Natural killer cell treated with Interleukin-12 subunit alpha and Interleukin-12 subunit beta and Interleukin-15 and Interleukin-18, amount 100 ng/mL, for 72 hours (primary cell): Measurements from ENCODE around the gene TOR4A. TPM values are rescaled to one million over a fixed set of nuclear protein-coding genes. Genes with fewer than 3 reads are reported as not detected.
A peak's percentile ranks its signal among the peaks of the same experiment; 100 is the strongest.

Experiments
- ATAC-seq, 2 donors: fragments of 150-1000 bp; cut with Tn5 transposase in 1 of 2; sonication (Bioruptor Pico), chemical (Tn5 transposase) in 1 of 2; 2 replicates each; pipeline ENCODE4 v1.10.0; 2021
- DNase-seq: peaks from one replicate; pipeline ENCODE4 v3.0.0; 2022; ENCODE audit warnings: low spot score
- H3K27ac Mint-ChIP-seq, 2 donors: 1 replicate in 1 of 2; 2 replicates in 1 of 2; pipeline ENCODE4 v1.8.0; 2022; ENCODE audit warnings: mixed read lengths in 2 of 2, mild to moderate bottlenecking in 1 of 2, moderate library complexity in 1 of 2
- H3K27me3 Mint-ChIP-seq, 2 donors: 1 replicate in 1 of 2; 2 replicates in 1 of 2; pipeline ENCODE4 v1.8.0; 2022; ENCODE audit warnings: mixed read lengths in 2 of 2
- H3K36me3 Mint-ChIP-seq: one replicate; pipeline ENCODE4 v1.8.0; 2022; ENCODE audit warnings: mixed read lengths
- H3K4me1 Mint-ChIP-seq, 2 donors: 1 replicate in 1 of 2; 2 replicates in 1 of 2; pipeline ENCODE4 v1.8.0; 2022; ENCODE audit warnings: low read depth in 2 of 2, mixed read lengths in 2 of 2, mild to moderate bottlenecking in 1 of 2
- H3K4me3 Mint-ChIP-seq: one replicate; pipeline ENCODE4 v1.8.0; 2022; ENCODE audit warnings: mixed read lengths
- H3K9me3 Mint-ChIP-seq: 2 replicates; pipeline ENCODE4 v1.8.0; 2022; ENCODE audit warnings: mixed read lengths
- total RNA-seq, 2 donors: library from RNA; stranded (reverse); gene quantifications; one replicate each; pipeline ENCODE4 v1.2.3, GENCODE V29; 2022

The TOR4A gene
- total RNA-seq, 2 donors from 2014 or later: 31.1 to 38.4 TPM

DNA sequence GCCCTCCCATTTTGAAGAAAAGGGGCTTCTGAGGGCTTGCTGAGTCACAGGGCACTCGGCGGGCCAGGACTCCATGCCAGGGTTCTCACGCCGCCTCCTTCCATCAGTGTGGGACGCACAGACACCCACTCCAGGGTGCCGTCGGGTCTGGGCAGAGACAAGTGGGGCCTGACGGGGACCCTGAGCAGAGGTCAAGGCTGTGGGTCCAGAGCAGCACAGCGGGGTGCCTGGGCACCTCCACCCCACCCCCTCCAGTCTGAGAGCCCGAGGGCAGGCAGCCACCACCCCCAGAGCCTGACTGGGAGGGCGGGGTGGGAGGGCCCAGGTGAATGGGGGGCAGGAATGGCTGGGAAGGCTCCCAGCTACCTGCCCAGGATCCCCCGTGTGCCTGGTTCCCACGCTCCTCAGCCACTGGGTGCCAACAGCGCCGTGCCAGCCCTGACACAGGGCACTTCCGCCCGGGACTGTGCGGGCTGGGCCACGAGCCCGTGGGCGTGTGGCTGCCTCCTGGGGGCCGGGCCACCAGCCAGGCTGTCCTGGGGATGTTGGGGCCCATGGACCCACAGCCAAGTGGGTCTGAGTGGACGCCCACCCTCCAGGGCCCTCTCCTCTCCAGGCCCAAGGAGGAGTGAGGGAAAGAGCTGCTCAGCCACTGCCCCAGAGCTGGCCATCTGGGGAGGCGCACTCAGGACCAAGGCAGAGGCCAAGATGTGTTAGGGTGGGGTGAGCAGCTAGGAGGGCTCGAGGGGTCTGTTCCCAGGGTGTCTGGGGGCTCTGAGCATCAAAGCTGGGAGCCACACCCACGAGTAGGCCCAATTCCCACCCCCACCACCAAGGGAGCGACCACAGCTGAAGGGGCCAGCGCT, 34.7 kb downstream of the TOR4A start:
- DNase-seq (peak; percentile 46), ATAC-seq (no peak)
- no peak overlapping the region for H3K4me3 Mint-ChIP-seq
- H3K4me1 Mint-ChIP-seq: no peaks in the 10 kb centered on the region
- H3K36me3 Mint-ChIP-seq: no peaks in the 10 kb centered on the region
- H3K9me3 Mint-ChIP-seq: no peaks in the 10 kb centered on the region
- no peaks in the 10 kb centered on the region for H3K27me3 Mint-ChIP-seq
- H3K27ac Mint-ChIP-seq: no peak overlapping the region

- H3K36me3 Mint-ChIP-seq: no peaks in the 10 kb centered on the region
- H3K4me3 Mint-ChIP-seq: no peak overlapping the region
- H3K27ac Mint-ChIP-seq: no peak overlapping the region
- no peaks in the 10 kb centered on the region for H3K4me1 Mint-ChIP-seq
- H3K9me3 Mint-ChIP-seq: no peaks in the 10 kb centered on the region
- no peaks in the 10 kb centered on the region for H3K27me3 Mint-ChIP-seq
- no peak for DNase-seq
- ATAC-seq: no peak
Observed at GRCh38 chr9:137312852-137313325, 35.4 kb downstream of the TOR4A start.

DNA sequence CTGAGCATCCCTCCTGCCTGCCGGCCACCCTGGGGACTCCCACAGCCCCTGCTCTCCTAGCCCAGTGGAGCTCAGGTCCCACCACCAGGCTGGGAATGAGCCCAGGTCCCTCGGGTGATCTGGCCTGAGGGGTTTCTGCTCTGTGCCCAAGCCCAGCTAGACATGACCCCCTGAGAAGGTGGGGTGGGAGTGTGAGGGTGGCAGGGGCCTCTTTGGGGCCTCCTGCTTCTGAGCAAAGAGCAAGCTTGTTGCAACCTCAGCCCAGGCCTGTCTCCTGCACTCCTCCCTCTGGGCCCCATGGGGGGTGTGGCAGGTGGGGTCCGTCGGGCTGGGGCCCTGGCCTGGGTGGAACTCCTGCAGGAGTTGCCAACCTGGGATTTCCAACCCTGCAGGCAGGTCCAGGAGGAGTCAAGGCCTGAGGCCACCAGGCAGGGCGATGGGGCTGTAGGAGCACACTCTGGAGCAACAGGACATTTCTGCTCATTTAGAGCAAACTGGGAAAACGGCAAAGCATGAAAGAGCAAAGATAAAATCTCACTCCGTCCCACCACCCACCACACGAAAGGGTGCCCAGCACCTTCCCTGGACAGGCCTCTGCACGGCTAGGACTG, 35.9 kb downstream of the TOR4A start:
- Mint-ChIP-seq H3K27ac (no peak overlapping the region), H3K27me3 (no peaks in the 10 kb centered on the region), H3K9me3 (no peaks in the 10 kb centered on the region), H3K36me3 (no peaks in the 10 kb centered on the region), H3K4me1 (no peaks in the 10 kb centered on the region), H3K4me3 (no peak overlapping the region)
- ATAC-seq (no peak), DNase-seq (no peak)

GRCh38 chr9:137313956-137314560, 36.5 kb downstream of the TOR4A start:
- H3K36me3 Mint-ChIP-seq: no peaks in the 10 kb centered on the region
- no peaks in the 10 kb centered on the region for H3K4me1 Mint-ChIP-seq
- DNase-seq (no peak), ATAC-seq (no peak)
- H3K27me3 Mint-ChIP-seq: no peaks in the 10 kb centered on the region
- no peak overlapping the region for H3K4me3 Mint-ChIP-seq
- H3K9me3 Mint-ChIP-seq: no peaks in the 10 kb centered on the region
- H3K27ac Mint-ChIP-seq: no peak overlapping the region

DNA sequence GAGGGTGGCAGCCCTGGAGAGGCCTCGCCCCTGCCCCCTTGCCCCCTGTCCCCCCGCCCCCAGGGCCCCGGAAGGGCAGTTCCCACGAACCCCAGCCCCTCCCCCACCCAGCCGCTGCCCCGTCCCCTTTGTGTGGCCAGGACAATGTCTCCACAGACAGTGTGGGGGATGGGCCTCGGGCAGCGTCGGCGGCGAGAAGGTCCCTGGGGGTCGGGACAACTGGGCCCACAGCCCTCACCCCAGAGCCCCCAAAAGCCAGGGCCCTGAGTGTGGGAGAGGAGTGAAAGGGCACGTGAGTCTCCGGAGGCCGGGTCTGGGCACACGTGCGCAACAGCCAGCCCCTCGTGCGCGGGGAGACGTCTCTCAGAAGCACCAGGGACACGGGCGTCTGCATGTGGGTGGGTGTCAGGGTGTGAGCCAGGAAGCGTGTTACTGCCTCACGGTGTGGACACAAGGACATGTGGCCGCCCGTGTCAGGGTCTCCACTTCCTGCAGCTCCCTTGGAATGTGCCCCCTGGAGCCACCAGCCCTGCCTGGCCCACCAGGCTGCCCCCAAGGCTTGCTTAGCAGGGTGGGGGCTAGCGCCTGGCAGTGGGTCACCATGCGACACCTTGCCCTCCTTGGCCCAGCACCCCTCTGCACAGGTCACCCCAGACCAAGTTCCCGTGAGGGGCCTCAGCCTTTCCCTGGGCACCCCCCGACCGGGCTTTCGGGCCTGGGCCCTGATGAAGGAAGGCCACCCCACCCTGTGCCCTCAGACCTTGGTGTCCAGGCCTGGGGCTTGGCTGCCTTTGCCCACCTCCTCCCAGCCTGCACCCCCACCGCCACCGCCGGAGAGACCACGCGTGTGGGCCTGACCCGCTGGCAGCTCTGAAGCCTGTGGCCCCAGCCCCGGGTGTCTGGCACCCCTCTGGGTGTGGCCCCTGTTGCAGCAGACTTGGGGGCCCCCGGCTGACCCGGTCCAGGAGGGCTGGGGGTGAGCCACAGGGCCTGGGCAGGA, 37.3 kb downstream of the TOR4A start:
- Mint-ChIP-seq H3K27ac (no peak overlapping the region), H3K4me3 (no peak overlapping the region), H3K36me3 (no peaks in the 10 kb centered on the region), H3K4me1 (peaks cover 0 to 2% of the 10 kb centered on the region in 2 donors), H3K9me3 (no peaks in the 10 kb centered on the region), H3K27me3 (no peaks in the 10 kb centered on the region)
- DNase-seq: no peak
- ATAC-seq: no peak

- Mint-ChIP-seq H3K4me3 (no peak overlapping the region), H3K36me3 (no peaks in the 10 kb centered on the region), H3K4me1 (peaks cover 0 to 6% of the 10 kb centered on the region in 2 donors), H3K27me3 (no peaks in the 10 kb centered on the region), H3K9me3 (no peaks in the 10 kb centered on the region), H3K27ac (no peak overlapping the region)
- ATAC-seq (no peak), DNase-seq (no peak)
Observed at GRCh38 chr9:137315581-137316011, 38.1 kb downstream of the TOR4A start.

DNA sequence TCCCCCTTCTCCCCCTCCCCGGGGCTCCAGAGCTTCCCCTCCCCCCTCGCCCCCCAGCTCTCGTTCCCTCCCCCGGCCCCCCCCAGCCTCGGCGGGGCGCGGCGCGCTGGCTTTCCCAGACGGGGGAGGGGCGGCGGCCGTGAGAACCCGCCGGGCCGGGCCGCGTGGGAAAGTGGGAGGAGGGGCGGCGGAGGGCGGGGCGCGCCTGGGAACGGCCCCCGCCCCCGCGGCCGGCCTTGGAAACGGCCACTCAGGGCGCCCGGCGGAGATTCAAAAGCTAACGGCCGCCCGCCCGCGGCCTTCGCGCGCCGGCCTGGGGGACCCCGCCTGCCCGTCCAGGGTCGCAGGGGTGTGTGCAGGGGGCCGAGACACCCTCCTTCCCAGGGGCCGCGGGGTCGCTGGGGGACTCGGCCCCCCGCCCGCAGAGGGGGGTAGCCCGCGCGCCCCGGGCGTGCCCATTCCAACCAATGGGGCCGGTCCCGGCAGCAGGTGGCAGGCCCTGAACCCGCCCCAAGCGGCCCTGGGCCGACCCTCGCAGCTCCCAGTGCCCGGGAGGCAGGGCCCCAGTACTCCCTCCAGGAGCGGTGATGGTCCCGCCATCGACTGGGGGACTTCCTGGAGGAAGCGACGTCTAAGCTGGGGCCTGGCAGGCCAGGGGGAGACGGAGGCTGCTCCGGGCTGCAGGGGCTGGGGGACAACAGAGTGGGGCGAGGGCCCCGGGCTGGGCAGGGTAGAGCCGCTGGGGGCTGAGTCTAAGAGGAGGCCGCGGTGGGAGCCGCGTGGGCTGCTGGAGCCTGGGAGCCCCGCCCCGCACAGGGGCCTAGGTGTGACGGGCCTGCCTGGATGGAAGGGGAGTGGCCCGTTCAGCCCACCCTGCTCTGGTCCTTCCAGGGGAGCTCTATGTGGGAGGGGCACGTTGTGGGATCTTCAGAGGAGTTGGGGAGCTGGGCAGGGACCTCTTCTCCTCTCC, 38.8 kb downstream of the TOR4A start:
- peaks cover 0 to 7% of the 10 kb centered on the region in 2 donors for H3K4me1 Mint-ChIP-seq
- DNase-seq: no peak
- H3K4me3 Mint-ChIP-seq: no peak overlapping the region
- peak; percentile 28 to 36 for ATAC-seq
- H3K9me3 Mint-ChIP-seq: no peaks in the 10 kb centered on the region
- H3K36me3 Mint-ChIP-seq: no peaks in the 10 kb centered on the region
- H3K27me3 Mint-ChIP-seq: no peaks in the 10 kb centered on the region
- H3K27ac Mint-ChIP-seq: no peak overlapping the region

DNA sequence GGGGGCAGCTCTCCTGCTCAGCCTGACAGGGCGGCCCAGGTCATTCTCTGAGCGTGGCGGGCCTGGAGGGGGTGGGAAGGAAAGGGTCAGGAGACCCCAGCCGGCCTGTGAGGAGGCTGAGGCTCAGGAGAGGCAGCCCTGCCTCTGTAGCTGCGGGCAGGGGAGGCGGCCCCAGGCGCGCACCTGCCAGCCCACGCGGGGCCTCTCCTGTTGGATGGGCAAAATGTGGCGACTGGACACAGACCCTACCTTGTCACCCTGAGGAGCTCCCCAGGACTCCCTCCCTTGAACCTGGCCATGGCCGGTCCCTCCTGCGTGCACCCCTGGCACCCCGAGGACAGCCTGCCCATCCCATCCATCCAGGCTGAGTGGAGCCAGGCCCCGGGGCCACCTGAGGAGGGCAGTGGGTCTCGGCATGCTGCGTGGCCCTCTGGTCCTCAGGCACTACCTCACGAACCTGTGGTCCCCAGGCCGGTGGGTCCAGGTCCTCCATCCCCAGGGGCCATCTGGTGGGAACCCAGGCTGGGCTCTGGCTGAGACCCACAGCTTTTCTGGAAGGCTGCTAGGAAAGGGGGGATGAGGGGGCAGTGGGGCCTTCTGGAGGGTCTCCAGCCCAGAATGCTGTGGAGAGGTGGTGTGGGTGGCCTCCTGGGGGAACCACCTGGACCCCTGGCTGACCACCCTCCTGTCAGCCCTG, 39.6 kb downstream of the TOR4A start:
- Mint-ChIP-seq H3K27ac (no peak overlapping the region), H3K27me3 (no peaks in the 10 kb centered on the region), H3K4me3 (no peak overlapping the region), H3K36me3 (no peaks in the 10 kb centered on the region), H3K4me1 (peaks cover 0 to 7% of the 10 kb centered on the region in 2 donors), H3K9me3 (no peaks in the 10 kb centered on the region)
- ATAC-seq (no peak), DNase-seq (no peak)

GRCh38 chr9:137317718-137318511, 40.4 kb downstream of the TOR4A start:
- Mint-ChIP-seq H3K36me3 (no peaks in the 10 kb centered on the region), H3K4me3 (no peak overlapping the region), H3K27ac (no peak overlapping the region), H3K27me3 (no peaks in the 10 kb centered on the region), H3K9me3 (no peaks in the 10 kb centered on the region), H3K4me1 (peaks cover 0 to 7% of the 10 kb centered on the region in 2 donors)
- DNase-seq (peak; percentile 57), ATAC-seq (no peak)

DNA sequence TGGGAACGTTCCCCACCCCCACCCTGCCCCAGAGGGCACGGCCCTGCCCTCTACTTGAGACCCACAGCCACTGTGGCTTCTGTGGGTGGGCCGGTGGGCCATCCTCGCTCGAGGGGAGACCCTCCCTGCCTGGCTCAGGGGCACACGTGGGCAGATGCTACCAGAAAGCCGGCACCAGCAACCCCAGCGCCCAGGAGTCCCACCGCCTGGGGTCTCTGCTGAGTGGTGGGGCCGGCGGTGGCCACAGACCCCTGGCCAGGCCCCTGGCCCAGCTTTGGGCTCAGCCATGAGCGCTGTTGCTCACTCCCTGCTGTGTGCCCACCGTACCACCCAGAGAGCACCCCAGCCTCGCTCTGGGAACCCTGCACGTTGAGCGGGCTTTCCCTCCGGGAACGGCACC, 41.1 kb downstream of the TOR4A start:
- no peaks in the 10 kb centered on the region for H3K27me3 Mint-ChIP-seq
- peaks cover 0 to 7% of the 10 kb centered on the region in 2 donors for H3K4me1 Mint-ChIP-seq
- H3K27ac Mint-ChIP-seq: no peak overlapping the region
- no peaks in the 10 kb centered on the region for H3K9me3 Mint-ChIP-seq
- DNase-seq: peak; percentile 58
- no peak overlapping the region for H3K4me3 Mint-ChIP-seq
- H3K36me3 Mint-ChIP-seq: no peaks in the 10 kb centered on the region
- no peak for ATAC-seq

DNA sequence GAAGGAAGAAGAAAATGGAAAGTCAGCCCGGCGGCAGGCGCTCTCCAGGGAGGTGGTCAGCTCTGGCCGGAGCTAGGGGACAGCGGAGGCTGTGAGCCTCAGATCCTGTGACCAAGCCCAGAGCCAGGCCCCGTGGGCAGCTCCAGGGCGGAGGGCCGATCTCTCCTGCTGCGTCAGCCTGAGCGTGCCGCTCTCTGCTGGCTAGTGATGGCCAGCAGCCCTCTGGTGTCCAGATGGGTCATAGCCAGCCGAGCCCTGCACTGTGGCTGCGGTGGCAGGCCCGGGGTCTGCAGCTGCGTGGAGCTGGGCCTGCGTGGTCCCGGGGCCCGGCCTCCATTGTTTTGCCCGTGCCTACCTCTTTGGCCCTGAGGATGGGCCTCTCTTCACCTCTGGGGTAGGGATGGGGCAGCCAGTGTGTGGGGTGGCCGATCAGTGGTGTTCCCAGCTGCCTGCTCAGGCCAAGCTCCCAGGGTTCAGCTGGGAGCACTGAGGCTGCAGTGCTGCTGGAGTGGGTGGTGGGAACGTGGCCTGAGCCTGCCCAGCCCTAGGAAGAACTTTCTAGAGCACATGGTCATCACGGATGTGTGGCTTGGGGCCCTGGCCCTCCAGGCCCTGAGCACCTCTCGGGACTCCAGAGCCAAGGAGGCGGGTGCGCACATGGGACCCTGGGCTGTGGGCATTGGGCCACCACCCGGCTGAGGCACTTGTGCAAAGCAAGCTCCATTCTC, 41.6 kb downstream of the TOR4A start:
- H3K4me3 Mint-ChIP-seq: no peak overlapping the region
- no peak overlapping the region for H3K27ac Mint-ChIP-seq
- no peaks in the 10 kb centered on the region for H3K27me3 Mint-ChIP-seq
- H3K4me1 Mint-ChIP-seq: peaks cover 0 to 7% of the 10 kb centered on the region in 2 donors
- H3K9me3 Mint-ChIP-seq: no peaks in the 10 kb centered on the region
- DNase-seq (no peak), ATAC-seq (no peak)
- H3K36me3 Mint-ChIP-seq: no peaks in the 10 kb centered on the region
